Mesenteric fat pad (tissue), 1 donor: ENCODE measurements around the gene KRTAP26-1. TPM values are rescaled to one million over a fixed set of nuclear protein-coding genes. Genes with fewer than 3 reads are reported as not detected.

ENCODE experiments used
- DNase-seq: peaks from one replicate; pipeline ENCODE4 v3.0.0-alpha.2; 2020; ENCODE audit warnings: low spot score
- long read RNA-seq: library from polyadenylated mRNA; unstranded; transcript quantifications from one replicate; pipeline ENCODE4 v2.0.0, GENCODE V29; 2020
- total RNA-seq: library from RNA; stranded (reverse); fragmentation: NEBNext Ultra II Directional; extraction: Animal tissue kit (Norgen Biotek cat#: 25700); gene quantifications from one replicate; pipeline ENCODE4 v1.2.1, GENCODE V29; 2021
- donor health status: DM: yes; HTN: yes; CAD: no.

The KRTAP26-1 gene, protein sequence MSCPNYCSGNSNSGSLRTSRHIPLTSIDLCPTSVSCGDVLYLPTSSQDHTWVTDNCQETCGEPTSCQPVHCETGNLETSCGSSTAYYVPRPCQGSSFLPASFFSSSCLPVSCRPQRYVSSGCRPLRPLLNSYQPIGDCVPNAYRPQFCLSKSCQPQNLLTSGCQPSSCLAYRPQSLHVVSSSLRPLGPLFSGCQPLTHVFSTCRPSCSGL
- total RNA-seq = not detected
- long read RNA-seq = 0 reads

DNA sequence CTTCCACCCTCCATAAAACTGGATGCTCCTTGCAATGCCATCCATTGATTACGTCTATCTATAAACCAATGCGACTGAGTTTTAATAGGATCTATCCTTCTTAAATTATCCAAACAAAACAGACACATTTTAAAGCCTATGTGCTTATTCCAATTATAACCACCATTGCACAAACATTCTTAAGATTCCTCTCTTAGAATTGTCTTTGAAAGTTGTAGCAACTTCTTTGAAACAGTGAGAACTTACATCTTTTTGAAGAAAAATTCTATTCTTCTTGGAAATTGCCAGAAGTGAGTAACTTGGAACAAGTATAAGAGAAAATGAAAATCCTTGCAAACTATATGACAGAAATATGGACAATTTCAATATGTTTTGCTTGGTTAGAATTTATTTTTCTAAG is at the start of gene KRTAP26-1:
Gene KRTAP26-1 (minus strand): TSS at position 101 of the 400 bp plus-strand sequence. CDS start 280 bp downstream, outside the sequence.
- DNase-seq = no peak

DNA sequence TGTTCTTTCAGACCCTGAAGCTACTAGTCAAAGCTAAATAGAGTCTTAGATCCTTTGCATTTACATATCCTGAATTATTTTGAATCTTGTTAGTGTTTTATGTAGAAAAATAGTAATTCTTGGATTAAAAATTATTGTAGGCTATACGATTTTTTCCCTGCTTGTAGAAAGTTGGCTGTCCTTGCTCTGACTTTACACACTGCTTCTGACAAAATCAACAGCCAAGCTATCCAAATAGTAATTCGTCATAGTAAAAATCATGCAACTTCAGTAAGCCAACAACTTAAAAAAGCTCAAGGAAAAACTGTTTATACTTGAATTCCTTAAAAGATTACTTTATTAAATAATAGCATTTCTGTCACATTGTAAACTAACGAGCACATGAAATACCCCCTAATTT is 35.8 kb upstream of the KRTAP26-1 start:
- DNase-seq = no peak

DNA sequence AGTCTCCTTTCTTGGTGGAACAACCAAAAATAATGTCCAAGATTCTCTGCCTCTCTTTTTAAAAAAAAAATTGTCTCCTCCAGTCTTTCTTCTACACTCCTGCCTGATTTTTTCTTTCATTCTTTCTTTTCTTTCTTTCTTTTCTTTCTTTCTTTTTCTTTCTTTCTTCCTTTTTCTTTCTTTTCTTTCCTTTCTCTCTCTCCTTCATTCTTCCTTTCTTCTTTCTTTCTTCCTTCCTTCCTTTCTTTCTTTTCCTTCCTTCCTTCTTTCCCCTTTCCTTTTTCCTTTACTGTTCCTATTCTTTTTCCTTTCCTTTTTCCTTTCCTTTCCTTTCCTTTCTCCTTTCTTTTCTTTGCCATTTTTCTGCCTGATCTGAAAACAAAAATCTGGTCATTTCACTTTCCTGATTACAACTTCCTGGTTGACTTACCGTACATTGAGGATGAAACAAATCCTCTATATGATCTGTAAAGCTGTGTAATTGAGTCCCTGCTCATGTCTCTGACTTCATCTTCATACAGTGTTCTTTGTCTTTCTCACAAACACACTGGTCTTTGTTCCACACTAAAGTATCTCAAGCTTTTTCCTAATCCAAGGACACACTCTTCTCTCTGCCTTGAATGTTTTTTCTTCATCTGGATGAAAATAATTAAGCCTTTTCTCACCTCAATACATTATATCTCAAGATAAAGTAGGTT is 34.3 kb upstream of the KRTAP26-1 start:
- DNase-seq = no peak

DNA sequence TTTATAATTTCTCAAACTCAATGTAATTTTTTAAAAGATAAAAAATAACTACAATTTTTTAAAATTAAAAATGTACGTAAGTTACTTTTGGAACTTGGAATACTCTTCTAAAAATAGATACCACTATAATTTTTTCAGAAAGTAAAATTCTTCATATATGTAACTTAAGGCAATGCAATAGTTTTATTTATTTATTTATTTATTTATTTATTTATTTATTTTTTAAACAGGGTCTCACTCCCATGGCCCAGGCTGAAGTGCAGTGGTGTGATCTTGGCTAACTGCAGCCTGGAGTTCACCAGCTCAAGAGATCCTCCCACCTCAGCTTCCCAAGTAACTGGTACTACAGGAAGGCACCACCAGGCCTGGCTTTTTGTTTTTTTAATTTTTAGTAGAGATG is 31.4 kb upstream of the KRTAP26-1 start:
- DNase-seq = no peak

DNA sequence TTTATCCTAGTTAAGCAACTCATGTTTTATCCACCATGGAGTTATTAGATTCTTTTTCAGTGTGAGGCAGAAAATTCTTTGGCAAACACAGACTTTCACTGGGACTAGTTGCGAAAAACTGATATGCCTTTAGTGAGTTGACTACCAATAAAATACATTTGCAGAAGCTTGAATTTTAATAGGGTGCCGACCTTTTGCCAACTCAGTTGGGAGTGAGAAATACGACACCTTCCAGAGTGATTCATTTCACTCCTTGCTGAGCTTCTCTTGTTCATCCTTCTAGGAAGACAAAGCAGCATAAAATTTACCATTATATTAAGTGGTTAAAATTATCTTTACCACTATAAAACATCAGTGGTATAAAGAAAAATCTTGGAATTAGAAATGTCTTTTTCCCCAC is 29.5 kb upstream of the KRTAP26-1 start:
- no peak for DNase-seq

DNA sequence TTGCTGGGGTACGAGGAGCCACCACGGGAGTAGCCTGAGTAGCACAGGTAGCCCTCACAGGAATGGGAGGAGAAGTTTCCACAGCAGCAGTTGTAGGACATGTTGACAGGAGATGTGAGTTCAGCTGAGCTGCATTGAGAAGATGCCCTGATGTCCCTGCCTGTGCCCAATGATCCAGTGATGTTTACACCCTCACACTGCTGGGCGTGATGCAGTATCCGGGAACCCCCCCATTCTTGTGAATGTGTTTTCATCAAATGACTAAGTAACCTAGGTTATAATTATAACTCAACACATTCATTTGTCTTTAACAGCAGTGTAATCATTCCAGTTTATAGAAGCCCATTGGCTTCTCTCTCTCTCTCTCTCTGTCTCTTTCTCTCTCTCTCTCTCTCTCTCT is 28.4 kb upstream of the KRTAP26-1 start, which contains the start of gene KRTAP23-1:
Gene KRTAP23-1 (minus strand): TSS at position 101 of the 400 bp plus-strand sequence. CDS start 0 bp downstream, at position 101.
- DNase-seq = no peak

DNA sequence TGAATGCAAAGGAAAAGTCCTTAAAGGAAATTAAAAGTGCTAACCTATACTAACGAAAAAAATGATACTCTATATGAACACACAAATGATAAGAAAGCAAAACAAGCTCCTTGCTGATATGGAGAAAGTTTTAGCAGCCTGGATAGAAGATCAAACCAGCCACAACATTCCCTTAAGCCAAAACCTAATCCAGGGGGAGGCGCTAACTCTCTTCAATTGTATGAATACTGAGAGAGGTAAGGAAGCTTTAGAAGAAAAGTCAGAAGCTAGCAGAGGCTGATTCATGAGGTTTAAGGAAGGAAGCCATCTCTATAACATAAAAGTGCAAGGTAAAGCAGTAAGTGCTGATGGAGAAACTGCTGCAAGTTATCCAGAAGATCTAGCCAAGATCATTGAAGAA is 24.9 kb upstream of the KRTAP26-1 start:
- DNase-seq = no peak

DNA sequence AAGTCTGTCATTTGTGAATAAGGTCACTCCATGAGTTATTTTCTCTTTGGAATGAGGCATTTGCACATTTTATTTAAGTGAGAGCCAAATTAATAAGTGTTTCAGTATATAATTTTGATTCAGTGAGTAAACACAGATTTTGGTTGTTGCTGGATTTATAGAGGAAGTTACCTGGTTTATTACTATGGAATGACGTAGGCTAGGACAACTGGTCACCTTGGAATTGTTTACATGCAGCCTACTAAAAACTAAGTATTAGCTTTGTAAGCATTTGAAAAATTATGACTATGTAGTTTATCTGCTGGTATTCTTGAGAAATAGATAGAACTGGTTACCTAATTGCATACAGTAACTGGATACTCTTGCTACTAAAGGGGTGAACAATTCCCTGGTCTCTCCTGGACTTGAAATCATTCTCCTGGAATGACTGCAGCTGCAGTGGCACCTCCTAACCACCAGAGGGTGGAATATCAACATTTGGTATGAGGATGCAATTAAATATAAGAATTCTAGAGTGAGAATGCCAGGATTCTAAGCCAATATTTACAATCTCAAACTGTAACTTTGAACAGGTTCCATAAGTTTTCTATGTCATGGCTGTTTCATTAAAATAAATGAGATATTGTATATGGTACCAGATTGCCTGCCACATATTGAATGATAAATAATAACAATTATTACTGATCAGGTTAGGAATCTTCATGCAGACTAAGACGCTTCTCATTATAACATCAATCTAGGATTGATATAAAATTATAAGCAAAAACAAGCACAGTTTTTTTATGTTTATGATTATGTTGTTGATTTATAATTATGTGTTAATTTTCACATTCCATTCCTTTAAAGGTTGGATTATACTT is 20.8 kb upstream of the KRTAP26-1 start:
- DNase-seq = no peak

DNA sequence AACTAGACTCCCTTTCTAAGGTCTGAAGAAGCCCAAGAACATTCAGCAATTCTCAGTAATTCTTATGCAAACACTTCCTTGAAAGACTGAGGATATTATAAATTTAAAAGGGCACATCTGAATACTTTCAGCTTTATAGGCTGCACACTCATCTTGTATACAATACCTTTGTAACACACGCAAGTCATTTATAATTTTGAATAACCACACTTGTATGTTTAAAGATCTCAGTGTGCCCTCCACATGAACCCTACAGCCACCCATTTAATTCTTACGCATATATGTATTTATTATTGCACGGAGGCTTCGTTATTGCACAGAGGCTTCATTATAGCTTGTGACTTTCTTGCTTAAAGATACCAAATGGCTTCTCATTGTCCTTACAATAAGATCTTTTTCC is 18.6 kb upstream of the KRTAP26-1 start:
- no peak for DNase-seq

DNA sequence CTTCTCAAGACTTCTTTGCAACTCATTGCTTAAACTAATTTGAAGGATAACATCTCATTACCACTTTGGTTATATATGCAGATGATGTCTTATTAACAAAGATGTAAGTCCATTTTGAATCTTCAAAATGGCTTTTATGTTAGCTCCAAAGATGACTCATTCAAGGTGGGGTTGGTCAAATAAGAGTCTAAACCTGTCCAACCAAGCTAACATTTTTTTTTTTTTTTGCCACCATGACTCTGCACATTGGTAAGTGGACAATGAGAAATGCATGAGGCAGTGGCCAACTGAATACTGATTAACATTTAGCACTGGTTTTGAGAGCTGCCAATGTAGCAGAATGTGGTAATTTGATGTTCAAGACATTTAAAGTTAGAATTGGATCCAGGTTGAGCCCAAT is 17.7 kb upstream of the KRTAP26-1 start:
- DNase-seq = no peak

DNA sequence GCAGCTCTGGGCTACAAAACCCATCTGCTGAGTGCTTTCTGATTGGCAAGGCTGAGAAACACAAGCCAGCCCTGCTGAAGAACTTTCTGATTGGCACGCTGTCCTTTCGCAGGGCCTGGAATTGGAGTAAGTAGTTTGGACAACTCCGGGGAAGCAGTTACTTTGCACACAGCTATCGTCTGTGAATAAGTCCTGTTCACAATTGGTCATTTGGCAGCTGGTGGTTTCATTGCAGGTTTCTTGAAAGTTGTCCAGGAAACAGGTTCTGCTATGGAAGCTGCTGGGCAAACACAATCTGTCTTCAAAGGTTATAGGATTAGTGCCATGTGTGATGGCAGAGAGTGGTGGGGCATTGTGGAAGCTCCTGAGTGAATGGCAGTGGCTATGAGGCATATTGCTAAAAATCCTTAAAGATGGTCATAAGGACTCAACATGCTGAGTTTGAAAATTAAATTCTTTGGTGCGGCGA is 17.2 kb upstream of the KRTAP26-1 start, which contains the start of gene KRTAP27-1:
Gene KRTAP27-1 (minus strand): TSS at position 419 of the 469 bp plus-strand sequence. CDS start 26 bp downstream, at position 393.
- DNase-seq = no peak

DNA sequence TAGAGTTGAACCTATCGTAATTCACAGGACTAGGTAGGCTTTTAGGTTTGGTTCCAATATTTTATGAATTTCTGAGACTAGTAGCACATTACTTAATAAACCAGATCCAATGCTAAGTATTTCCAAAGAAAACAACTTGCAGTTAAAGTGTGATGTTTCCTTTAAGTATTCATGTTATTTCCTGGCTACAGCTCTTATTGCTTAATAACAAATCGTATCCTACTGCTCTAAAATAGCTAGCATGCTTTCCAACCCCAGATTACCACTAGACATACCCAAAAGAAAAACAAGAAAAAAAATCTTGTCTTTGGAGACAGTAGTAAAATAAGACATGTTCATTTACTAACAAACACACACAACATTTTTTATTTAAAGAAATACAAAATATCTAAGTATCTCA is 16.5 kb upstream of the KRTAP26-1 start:
- no peak for DNase-seq

DNA sequence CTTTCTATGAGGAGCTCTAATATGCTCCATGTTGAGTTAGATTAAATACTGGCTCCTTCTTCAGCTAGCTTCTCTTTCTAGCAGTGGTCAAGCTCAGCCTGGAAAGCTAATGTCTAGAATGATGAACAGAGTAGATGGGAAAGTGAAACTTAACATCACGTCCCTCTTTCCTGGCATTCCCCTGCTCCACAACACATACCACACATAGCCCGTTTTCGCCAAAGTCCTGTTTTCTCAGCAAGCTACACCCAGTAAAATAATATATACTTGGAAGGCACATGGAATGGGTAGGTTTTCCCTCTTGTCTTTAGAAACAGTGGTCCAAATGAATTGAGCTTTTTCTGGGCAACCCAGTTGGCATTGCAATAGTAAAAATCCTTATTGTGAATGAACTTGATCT is 13.6 kb upstream of the KRTAP26-1 start:
- DNase-seq = no peak

DNA sequence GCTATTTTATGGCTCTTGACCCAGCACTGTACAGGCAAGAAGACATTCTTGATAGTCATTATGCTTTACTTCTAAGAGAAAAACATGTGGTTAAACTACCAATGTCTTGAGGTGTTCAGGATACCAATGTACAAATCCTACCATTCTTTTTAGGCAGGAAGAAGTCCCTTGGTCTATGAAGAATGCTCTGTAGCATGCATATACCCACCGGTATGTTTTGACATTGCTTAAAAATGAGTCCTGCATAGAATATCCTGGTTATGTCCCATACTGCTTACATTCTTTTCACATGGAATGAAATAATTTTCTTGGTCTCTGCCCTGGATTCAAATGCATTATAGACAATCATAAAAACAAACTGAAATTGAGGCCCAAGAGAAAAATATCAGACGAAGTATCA is 12.6 kb upstream of the KRTAP26-1 start:
- no peak for DNase-seq

DNA sequence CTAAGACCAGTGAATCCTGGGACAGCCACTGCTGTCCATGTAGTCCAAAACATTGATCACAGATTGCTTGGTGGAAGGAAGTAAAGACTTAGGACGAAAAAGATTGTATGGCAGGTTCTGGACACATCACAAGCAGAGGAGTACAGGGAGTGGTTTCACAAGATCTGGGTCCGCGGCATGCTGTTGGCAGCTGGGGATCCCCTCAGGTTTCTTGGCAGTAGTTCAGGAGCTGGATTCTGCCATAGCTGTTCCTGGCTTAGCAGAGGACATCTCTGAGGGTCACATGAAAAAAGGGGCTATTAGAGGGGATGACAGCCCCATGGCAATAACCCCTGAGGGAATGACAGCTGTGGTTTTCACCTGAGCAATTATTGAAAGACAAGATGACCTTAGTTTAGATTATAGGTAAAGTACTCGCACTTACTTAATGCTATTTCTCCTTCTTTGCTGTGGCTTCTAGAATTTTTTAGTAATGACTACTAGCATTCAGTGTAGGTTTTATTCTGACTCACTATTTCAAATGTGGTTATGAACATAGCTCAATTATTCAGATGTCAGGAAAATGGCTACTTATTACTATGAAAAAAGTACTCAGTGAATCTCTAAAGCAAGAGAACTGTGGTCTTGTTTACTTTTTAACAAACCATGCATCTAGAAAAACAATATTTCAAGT is 9.2 kb upstream of the KRTAP26-1 start:
- no peak for DNase-seq

DNA sequence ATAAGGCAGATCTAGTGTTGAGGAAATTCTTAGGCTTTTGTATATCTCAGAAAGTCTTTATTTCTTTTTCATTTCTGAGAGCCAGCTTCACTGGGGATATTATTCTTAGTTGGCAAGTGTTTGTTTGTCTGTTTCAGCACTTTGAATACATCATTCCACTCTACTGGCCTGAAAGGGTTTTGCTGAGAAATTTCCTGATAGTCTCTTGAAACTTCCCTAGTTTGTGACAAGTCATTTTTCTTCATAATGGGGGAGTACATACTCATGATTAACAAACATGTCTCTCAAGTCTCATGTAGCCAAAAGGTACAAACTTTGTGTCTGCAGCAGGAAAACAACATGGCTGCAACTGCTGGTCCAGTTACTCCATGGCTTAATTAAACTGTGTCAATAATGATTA is 6.3 kb upstream of the KRTAP26-1 start:
- DNase-seq = no peak

DNA sequence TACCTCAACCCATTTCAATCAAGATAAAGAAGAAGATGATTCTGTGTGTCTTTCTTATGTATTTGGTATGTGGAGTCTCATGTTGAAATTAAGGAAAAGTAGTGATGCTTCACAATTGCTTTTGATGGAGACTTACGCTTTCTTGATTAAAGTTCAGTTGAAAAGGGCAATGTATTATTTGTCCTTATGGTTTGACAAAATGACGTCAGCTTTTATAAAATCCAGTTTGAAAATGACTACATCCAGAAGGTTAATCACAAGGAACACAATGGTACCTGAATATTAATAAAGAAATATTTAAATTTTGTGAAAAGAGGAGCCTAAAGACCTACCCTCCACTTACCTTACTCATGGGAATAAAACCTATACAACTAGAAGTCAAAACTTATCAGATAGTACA is 4.4 kb downstream of the KRTAP26-1 start:
- DNase-seq = no peak

DNA sequence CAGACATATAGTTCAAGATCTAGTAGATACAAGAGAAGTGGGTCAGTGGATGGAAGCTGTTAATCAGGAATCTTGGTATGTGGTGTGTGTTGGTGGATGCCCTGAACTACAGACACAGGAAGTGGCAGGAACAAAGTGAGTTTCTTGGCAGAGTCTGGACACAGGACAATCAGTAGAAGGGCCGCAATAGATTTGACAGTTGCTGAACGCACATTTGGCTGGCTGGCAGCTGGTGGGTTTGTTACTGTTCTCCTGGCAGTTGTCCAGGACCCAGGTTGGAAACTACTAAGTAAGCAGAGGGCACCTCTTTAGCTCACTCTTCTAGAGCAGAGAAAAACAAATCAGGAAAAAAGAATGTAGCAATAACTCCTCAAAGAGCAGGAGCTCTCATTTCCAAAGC is 13.2 kb downstream of the KRTAP26-1 start:
- DNase-seq = no peak

DNA sequence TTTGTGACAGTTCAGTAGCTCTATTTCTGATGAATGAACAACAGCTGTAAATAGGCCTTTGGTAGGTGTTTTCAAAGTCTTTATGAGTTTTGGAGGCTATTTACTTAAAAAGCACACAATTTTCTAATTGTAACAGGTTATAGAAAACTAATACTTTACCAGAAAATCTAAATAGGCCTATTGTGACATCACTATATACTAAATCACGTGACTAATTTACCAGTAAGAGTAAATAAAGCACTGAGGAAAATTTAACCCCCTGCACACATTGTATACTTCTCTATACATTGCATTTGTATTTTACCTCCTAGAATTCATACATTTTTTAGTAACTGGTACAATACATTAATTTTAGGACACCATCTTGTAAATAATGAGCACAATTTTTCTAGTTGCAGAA is 15.0 kb downstream of the KRTAP26-1 start:
- DNase-seq = no peak

DNA sequence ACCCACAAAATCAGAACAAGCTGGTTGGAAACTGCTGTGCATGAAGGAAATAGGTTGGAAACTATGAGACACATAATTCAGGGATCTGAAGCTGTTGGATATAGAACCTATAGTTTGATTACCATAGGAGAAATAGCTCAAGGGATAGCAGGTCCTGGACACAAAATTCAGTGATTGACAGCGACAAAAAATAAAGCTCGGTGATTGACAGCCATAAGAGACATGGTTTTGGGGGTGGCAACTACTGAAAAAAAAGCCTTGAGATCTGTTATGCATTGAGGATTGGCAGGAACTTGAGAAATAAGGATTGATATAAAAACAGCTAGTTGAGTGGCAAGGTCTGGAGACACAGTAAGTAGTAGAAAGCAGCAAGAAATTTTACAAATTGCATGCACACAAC is 30.9 kb downstream of the KRTAP26-1 start, which contains the start of gene KRTAP25-1:
Gene KRTAP25-1 (minus strand): TSS at position 300 of the 400 bp plus-strand sequence. CDS start 24 bp downstream, at position 276.
- DNase-seq = no peak

DNA sequence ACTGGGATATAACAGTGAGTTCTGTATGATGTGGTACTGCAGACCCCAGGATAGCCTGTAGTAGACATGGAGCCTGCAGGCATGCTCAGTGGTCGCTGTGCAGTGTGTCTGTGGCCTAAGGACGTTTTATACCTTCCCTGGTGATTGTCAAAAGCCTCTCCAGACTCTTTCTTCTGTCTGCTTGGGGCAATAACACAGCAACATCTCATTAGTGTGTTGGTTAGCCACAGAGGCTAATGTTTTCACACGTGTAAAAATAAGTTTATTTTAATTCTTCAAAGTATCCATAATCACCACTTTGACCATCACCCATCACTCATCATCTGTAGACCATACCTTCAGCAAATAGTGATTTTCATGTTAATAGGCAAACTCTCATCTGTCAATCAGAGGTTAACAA is 37.3 kb downstream of the KRTAP26-1 start, which contains the start of gene KRTAP24-1:
Gene KRTAP24-1 (minus strand): TSS at position 101 of the 400 bp plus-strand sequence. CDS start 18 bp downstream, at position 83.
- DNase-seq = no peak
